22Rv1 (cell line): ENCODE data around the gene SSTR3.
"Not testable (repeated sequence)": the region's sequence is repeated elsewhere in the genome, so short reads cannot be mapped to it uniquely, and the experiment has no call there.

Experiments
- ZFX ChIP-seq: fragments of 450-650 bp; IDR thresholded peaks from 2 replicates; pipeline ENCODE4 v1.6.1; 2017; ENCODE audit warnings: antibody characterized with exemption, borderline replicate concordance
- TF ChIP-seq, protein P1 (sequence below): fragments of 450-650 bp; IDR thresholded peaks from 2 replicates; pipeline ENCODE4 v1.5.1; 2017; ENCODE audit warnings: mild to moderate bottlenecking

DNA sequence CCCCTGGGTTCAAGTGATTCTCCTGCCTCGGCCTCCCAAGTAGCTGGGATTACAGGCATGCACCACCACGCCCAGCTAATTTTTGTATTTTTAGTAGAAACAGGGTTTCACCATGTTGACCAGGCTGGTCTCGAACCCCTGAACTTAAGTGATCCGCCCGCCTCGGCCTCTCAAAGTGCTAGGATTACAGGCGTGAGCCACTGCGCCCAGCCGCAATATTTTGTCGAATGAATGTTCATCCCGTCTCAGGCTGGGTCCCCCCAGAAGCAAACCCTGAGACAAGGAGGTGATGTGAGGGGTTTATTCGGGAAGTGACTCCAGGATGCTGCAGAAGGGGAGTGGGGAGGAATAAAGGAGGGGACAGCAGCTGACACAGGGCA lies 21.1 kb upstream of the SSTR3 start:
- TF ChIP-seq, protein P1, sequence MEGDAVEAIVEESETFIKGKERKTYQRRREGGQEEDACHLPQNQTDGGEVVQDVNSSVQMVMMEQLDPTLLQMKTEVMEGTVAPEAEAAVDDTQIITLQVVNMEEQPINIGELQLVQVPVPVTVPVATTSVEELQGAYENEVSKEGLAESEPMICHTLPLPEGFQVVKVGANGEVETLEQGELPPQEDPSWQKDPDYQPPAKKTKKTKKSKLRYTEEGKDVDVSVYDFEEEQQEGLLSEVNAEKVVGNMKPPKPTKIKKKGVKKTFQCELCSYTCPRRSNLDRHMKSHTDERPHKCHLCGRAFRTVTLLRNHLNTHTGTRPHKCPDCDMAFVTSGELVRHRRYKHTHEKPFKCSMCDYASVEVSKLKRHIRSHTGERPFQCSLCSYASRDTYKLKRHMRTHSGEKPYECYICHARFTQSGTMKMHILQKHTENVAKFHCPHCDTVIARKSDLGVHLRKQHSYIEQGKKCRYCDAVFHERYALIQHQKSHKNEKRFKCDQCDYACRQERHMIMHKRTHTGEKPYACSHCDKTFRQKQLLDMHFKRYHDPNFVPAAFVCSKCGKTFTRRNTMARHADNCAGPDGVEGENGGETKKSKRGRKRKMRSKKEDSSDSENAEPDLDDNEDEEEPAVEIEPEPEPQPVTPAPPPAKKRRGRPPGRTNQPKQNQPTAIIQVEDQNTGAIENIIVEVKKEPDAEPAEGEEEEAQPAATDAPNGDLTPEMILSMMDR: not testable (repeated sequence)
- not testable (repeated sequence) for TF ChIP-seq ZFX
